Liver (tissue), 9 donors: ENCODE measurements around the gene COX20. TPM values are rescaled to one million over a fixed set of nuclear protein-coding genes. Genes with fewer than 3 reads are reported as not detected.

Experiments used
- DNase-seq: peaks from one replicate; pipeline ENCODE4 v3.0.0-alpha.2; 2017; ENCODE audit warnings: low spot score
- H3K27ac ChIP-seq, 2 donors: one replicate each; pipeline ENCODE4 v1.7.0; 2013; ENCODE audit warnings: inconsistent platforms in 2 of 2, low read length in 2 of 2, control low read depth in 1 of 2, low read depth in 1 of 2, mild to moderate bottlenecking in 1 of 2
- H3K27me3 ChIP-seq, 4 donors: one replicate each; pipeline versions ENCODE4 v1.6.1 to v1.7.0; 2013; ENCODE audit warnings: low read length in 3 of 4, inconsistent platforms in 1 of 4, mild to moderate bottlenecking in 1 of 4, moderate library complexity in 1 of 4; ENCODE audit not compliant: control insufficient read depth in 4 of 4, insufficient read depth in 4 of 4
- H3K36me3 ChIP-seq, 4 donors: one replicate each; pipeline versions ENCODE4 v1.6.1 to v1.7.0; 2013; ENCODE audit warnings: low read length in 3 of 4, mild to moderate bottlenecking in 3 of 4, low read depth in 1 of 4, moderate library complexity in 1 of 4; ENCODE audit not compliant: control insufficient read depth in 4 of 4, insufficient read depth in 3 of 4
- H3K4me1 ChIP-seq, 4 donors: one replicate each; pipeline versions ENCODE4 v1.6.1 to v1.7.0; 2013; ENCODE audit warnings: low read length in 3 of 4, mild to moderate bottlenecking in 3 of 4, moderate library complexity in 1 of 4; ENCODE audit not compliant: control insufficient read depth in 4 of 4, insufficient read depth in 4 of 4
- H3K4me3 ChIP-seq, 3 donors: one replicate each; pipeline versions ENCODE4 v1.6.1 to v1.7.0; 2013; ENCODE audit warnings: low read length in 3 of 3, control low read depth in 1 of 3, low read depth in 1 of 3, mild to moderate bottlenecking in 1 of 3
- H3K9ac ChIP-seq, 2 donors: one replicate each; pipeline ENCODE4 v1.7.0; 2013; ENCODE audit warnings: low read length in 2 of 2, mild to moderate bottlenecking in 2 of 2, moderate library complexity in 2 of 2, control low read depth in 1 of 2, low read depth in 1 of 2
- H3K9me3 ChIP-seq, 4 donors: one replicate each; pipeline versions ENCODE4 v1.6.1 to v1.7.0; 2013; ENCODE audit warnings: low read length in 3 of 4; ENCODE audit not compliant: control insufficient read depth in 4 of 4
- ATF3 ChIP-seq: IDR thresholded peaks from 2 replicates; pipeline ENCODE4 v1.6.1; 2016; ENCODE audit warnings: antibody characterized with exemption
- CTCF ChIP-seq: fragments of 150-350 bp; IDR thresholded peaks from 2 replicates; pipeline ENCODE4 v1.5.1; 2017; ENCODE audit warnings: improper control_type of control experiment, low read depth, low read length; ENCODE audit not compliant: missing input control
- EGR1 ChIP-seq, 2 donors: IDR thresholded peaks; 2 replicates each; pipeline ENCODE4 v1.6.1; 2016 to 2018; ENCODE audit warnings: antibody characterized with exemption in 2 of 2, low read depth in 2 of 2
- FOXA1 ChIP-seq: IDR thresholded peaks from 2 replicates; pipeline ENCODE4 v1.6.1; 2016; ENCODE audit warnings: antibody characterized with exemption
- FOXA2 ChIP-seq: IDR thresholded peaks from 2 replicates; pipeline ENCODE4 v1.6.1; 2016; ENCODE audit warnings: antibody characterized with exemption
- GABPA ChIP-seq, 2 donors: IDR thresholded peaks in 1 of 2; conservative IDR thresholded peaks in 1 of 2; 2 replicates each; pipeline ENCODE4 v1.6.1; 2016; ENCODE audit warnings: antibody characterized with exemption in 2 of 2, mild to moderate bottlenecking in 1 of 2, moderate library complexity in 1 of 2
- HNF4A ChIP-seq, 2 donors: conservative IDR thresholded peaks; 2 replicates each; pipeline ENCODE4 v1.6.1; 2016; ENCODE audit warnings: antibody characterized with exemption in 2 of 2, mild to moderate bottlenecking in 2 of 2
- HNF4G ChIP-seq: IDR thresholded peaks from 2 replicates; pipeline ENCODE4 v1.6.1; 2016; ENCODE audit warnings: antibody characterized with exemption
- JUND ChIP-seq, 2 donors: IDR thresholded peaks; 2 replicates each; pipeline ENCODE4 v1.6.1; 2016; ENCODE audit warnings: antibody characterized with exemption in 2 of 2
- MAX ChIP-seq: IDR thresholded peaks from 2 replicates; pipeline ENCODE4 v1.6.1; 2016; ENCODE audit warnings: antibody characterized with exemption
- NR2F2 ChIP-seq: IDR thresholded peaks from 2 replicates; pipeline ENCODE4 v1.6.1; 2016; ENCODE audit warnings: antibody characterized with exemption
- RAD21 ChIP-seq, 2 donors: IDR thresholded peaks; 2 replicates each; pipeline ENCODE4 v1.6.1; 2016; ENCODE audit warnings: antibody characterized with exemption in 2 of 2, mild to moderate bottlenecking in 2 of 2
- REST ChIP-seq: IDR thresholded peaks from 2 replicates; pipeline ENCODE4 v1.6.1; 2016; ENCODE audit warnings: antibody characterized with exemption, mild to moderate bottlenecking
- RXRA ChIP-seq, 2 donors: IDR thresholded peaks; 2 replicates each; pipeline ENCODE4 v1.6.1; 2017 to 2018; ENCODE audit warnings: antibody characterized with exemption in 2 of 2, mild to moderate bottlenecking in 1 of 2
- SP1 ChIP-seq: IDR thresholded peaks from 2 replicates; pipeline ENCODE4 v1.6.1; 2018; ENCODE audit warnings: antibody characterized with exemption, mild to moderate bottlenecking
- TAF1 ChIP-seq: conservative IDR thresholded peaks from 2 replicates; pipeline ENCODE4 v1.6.1; 2016; ENCODE audit warnings: antibody characterized with exemption, mild to moderate bottlenecking
- YY1 ChIP-seq: IDR thresholded peaks from 2 replicates; pipeline ENCODE4 v1.6.1; 2016; ENCODE audit warnings: antibody characterized with exemption, mild to moderate bottlenecking
- ZBTB33 ChIP-seq: IDR thresholded peaks from 2 replicates; pipeline ENCODE4 v1.6.1; 2016; ENCODE audit warnings: antibody characterized with exemption
- whole genome bisulfite sequencing: extraction: QIAGEN DNeasy Blood & Tissue Kit; methylation state at CpG from one replicate; pipeline ENCODE4 v1.1.7; 2013; 5-methylcytosine and 5-hydroxymethylcytosine counted together
- polyA plus RNA-seq, 2 donors: library from polyadenylated mRNA; stranded (reverse) in 1 of 2; unstranded in 1 of 2; fragments of 200-250 nt in 1 of 2; fragments of >200 nt in 1 of 2; fragmentation: Nextera tagmentation in 1 of 2; extraction: Ambion mirVana in 1 of 2; gene quantifications; one replicate each; pipeline versions ENCODE4 v1.2.1 to v1.2.3, GENCODE V29; 2013 to 2015
- total RNA-seq, 2 donors: library from RNA; depleted of rRNA; stranded (reverse); fragments of >200 nt; gene quantifications; one replicate each; pipeline ENCODE4 v1.2.3, GENCODE V29; 2014
- donor health status: healthy.
- donor health status: healthy.
- donor health status: healthy.
- donor health status: healthy.
- donor health status: healthy.

COX20 gene
- total and polyA plus RNA-seq, 4 donors, result 16.7 to 45.7 (median 19.0) TPM

GRCh38 chr1:244791061-244791460 lies 44.4 kb upstream of the COX20 start:
- H3K27me3 ChIP-seq, result no peaks in the 10 kb centered on the region
- no peaks in the 10 kb centered on the region for H3K36me3 ChIP-seq
- no peak overlapping the region for H3K4me3 ChIP-seq
- H3K9me3 ChIP-seq, result no peaks in the 10 kb centered on the region
- no peak overlapping the region for H3K9ac ChIP-seq
- TF ChIP-seq TAF1 (no peak), HNF4G (no peak), MAX (no peak), RXRA (IDR thresholded peaks at IDR 0.05) (no peak), SP1 (no peak), EGR1 (IDR thresholded peaks at IDR 0.05; ENCODE audit: low read depth in 2 of 2) (no peak), FOXA1 (no peak), NR2F2 (no peak), HNF4A (conservative IDR thresholded peaks at IDR 0.05) (no peak), ZBTB33 (no peak), RAD21 (IDR thresholded peaks at IDR 0.05) (no peak), REST (no peak), GABPA (IDR thresholded peaks at IDR 0.05 in 1 of 2, conservative IDR thresholded peaks at IDR 0.05 in 1 of 2) (no peak), FOXA2 (no peak), YY1 (no peak), JUND (IDR thresholded peaks at IDR 0.05) (no peak), ATF3 (no peak), CTCF (no peak)
- DNase-seq, result no peak
- H3K4me1 ChIP-seq, result peaks cover 0 to 8% (median 4%) of the 10 kb centered on the region in 4 donors
- 99% methylated on average over 3 of the region's 3 CpGs for WGBS
- no peak overlapping the region for H3K27ac ChIP-seq
